Endothelial cell of umbilical vein (primary cell): ENCODE measurements around the gene GP9.

Source experiments
- CTCF ChIP-seq, 2 donors: IDR thresholded peaks; 1 replicate in 1 of 2; 2 replicates in 1 of 2; pipeline ENCODE4 v1.5.1; 2011; ENCODE audit warnings: low read length in 2 of 2, mild to moderate bottlenecking in 2 of 2, moderate library complexity in 2 of 2, control low read depth in 1 of 2, inconsistent platforms in 1 of 2, low read depth in 1 of 2; ENCODE audit not compliant: insufficient read depth in 1 of 2; ENCODE audit errors: extremely low read depth in 1 of 2
- FOS ChIP-seq: IDR thresholded peaks from 2 replicates; pipeline ENCODE4 v1.6.1; 2011; ENCODE audit warnings: mild to moderate bottlenecking, low read length, moderate library complexity, borderline replicate concordance; ENCODE audit not compliant: insufficient read depth
- POLR2AphosphoS5 ChIP-seq: IDR thresholded peaks from 2 replicates; pipeline ENCODE4 v1.6.1; 2012; ENCODE audit warnings: low read depth, mild to moderate bottlenecking, control low read depth, low read length, moderate library complexity; ENCODE audit not compliant: insufficient read depth

GRCh38 chr3:129025108-129025507 lies 35.5 kb upstream of the GP9 start:
- no peak for TF ChIP-seq CTCF (IDR thresholded peaks at IDR 0.05; ENCODE audit: extremely low read depth in 1 of 2, insufficient read depth in 1 of 2, low read depth in 1 of 2, low read length in 2 of 2)
- TF ChIP-seq FOS, result no peak
- TF ChIP-seq POLR2AphosphoS5, result no peak
